M059J (cell line): ENCODE results near the gene ZFHX2. TPM values are rescaled to one million over a fixed set of nuclear protein-coding genes. Genes with fewer than 3 reads are reported as not detected.
"Not testable (repeated sequence)": the region's sequence is repeated elsewhere in the genome, so short reads cannot be mapped to it uniquely, and the experiment has no call there.

Experiments
- DNase-seq: peaks from one replicate; pipeline ENCODE4 v3.0.0-alpha.2; 2012; ENCODE audit warnings: low read depth
- total RNA-seq: library from RNA; depleted of rRNA; stranded (reverse); fragments of >200 nt; shearing (Covaris generic); gene quantifications from 2 replicates; pipeline ENCODE4 v1.2.3, GENCODE V29; 2014; rRNA removed

ZFHX2 gene
- 0.05 TPM in 1 of 2 replicates, not detected in the other for total RNA-seq

DNA sequence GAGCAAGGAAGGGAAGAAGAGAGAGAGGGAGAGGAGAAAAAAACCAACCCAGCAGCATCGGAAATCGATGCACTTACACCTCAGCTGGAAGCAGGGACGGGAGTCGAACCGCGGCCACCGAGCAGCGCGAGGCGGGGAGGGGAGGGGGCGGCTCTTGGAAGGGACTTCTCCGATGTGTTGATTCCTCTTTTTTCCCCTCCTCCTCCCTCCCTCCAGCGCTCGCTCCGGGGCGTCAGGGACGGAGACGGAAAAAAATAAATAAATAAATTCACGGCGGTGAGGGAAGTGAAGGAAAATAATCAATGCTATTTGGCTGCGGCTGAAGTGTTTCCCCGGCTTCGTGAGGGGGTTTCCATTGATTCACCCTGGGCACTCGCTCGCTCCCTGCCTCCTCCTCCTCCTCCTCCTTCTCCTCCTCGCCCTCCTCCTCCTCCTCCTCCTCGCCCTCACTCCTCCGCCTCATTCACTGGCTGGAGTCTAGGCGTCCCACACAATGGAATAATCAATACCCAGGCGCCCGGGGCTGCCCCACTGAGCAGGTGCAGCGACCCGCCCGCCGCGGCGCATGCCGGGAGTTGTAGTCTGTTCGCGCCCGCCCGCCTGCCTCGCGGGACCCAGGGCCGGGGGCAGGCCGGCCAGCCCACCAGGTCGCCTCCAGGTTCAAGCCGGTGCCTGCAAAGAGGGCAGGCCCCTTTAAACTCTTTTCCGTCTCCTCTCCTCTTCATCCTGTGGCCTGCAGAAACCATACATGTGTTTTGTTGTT is at the start of gene ZFHX2:
TSS of gene ZFHX2 (minus strand) at position 500 of the 763 bp plus-strand sequence. CDS start 16,440 bp downstream, outside the sequence.
- peak; percentile 53 for DNase-seq

DNA sequence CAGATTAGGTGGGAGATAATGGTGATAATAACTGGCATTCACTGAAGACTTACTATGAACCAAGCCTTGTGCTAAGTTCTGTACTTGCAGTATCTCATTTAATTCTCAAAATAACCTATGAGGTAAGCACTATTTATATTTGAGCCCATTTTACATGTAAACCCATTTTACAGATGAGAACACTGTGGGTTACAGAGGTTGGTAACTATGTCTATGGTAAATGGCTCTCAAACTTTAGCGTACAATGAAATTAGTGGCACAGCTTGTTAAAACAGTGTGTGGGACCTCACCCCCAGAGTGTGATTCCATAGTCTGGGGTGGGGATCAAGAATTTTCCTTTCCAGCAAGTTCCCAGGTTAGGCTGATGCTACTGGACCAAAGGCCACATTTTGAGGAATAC is 49.2 kb upstream of the ZFHX2 start:
- DNase-seq, result no peak

DNA sequence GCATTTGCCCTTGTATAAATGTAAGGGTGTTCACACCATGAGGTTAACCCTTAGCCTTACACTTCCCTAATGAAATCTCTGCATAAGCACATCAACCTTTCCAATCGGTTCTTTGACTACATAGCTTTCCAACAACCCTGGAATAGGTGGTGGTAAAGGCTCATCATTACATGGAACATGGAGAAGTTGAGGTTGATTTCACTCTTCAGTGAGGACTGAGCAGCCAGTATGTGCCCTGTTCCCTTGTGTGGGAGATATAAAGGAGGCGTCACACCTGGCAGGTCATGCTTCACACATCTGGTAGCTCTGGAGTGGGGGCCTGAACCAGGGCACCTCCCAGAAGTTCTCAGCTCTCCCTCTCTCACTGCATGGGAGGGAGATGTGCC is 48.8 kb upstream of the ZFHX2 start:
- no peak for DNase-seq

DNA sequence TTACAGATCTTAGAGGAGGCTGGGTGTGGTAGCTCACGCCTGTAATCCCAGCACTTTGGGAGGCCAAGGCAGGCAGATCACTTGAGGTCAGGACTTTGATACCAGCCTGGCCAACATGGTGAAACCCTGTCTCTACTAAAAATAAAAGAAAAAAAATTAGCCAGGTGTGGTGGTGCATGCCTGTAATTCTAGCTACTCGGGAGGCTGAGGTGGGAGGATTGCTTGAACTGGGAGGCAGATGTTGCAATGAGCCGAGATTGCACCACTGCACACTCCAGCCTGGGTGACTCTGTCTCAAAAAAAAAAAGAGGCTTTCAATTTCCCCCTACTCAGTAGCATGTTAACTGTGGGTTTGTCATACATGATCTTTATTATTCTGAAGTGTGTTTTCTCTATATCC is 42.6 kb upstream of the ZFHX2 start:
- DNase-seq, result not testable (repeated sequence)

DNA sequence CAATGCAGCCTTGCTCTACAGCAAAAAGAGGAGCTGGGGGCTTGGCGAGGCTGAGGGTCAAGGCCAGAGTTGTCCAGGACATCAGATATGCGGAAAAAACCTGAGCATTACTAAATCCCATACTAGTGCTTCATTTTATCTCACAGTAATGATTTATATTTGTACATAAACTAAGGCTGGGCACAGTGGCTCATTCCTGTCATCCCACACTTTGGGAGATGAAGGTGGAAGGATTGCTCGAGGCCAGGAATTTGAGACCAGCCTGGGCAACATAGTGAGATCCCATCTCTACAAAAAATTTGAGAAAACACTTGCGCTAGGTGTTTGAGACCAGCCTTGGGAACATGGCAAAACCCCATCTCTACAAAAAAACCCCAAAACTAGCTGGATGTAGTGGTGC is 38.6 kb upstream of the ZFHX2 start:
- no peak for DNase-seq

DNA sequence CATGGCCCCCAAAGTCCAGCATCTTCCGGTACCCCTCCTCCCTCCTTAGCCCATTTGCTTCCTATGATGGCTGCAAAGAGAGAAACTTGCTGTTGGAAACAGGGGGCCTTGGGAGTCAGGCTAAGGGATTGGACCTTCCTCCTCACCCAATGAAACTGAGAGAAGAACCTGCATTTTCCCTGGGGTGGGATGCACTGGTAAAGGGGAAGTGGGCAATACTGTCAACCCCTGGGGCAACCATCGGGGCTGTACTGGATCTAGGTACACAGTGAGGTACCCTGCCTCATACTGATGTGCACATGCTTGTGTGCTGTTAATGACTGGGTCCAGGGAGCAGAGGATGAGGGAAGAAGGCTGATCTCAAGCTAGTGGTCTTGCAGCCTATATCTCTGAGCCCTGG is 38.0 kb upstream of the ZFHX2 start:
- no peak for DNase-seq

DNA sequence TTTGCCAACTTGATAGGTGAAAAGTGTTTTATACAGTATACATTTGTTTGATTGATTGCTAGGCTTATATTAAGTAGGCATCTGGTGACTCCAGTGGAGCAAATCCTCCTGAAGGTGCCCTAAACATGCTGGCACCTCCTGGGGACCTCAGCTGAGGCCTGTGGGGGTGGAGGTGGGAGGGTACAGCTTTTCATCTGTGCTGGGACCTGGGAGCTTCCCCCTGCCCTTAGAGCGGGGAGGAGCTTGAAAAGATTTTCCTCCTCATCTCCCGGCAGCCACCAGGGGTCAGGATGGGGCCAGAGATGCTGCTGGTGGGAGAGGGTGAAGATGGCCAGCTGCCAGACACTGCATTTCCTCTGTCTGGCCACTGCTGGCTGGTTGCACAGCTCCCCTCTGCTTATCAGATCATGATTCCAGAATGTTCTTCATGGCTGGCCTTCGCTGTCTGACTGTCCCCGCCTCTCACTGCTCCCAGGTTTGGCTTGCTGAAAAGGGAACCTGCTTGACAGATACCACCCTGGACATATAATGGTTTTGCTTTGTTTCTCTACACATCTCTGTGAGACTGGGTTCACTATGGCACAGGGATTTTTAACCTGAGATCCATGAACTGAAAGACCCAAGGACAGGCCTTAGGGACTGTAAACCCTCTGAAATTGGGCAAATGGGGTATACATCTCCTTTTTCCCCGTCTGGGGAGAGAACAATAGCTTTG is 37.5 kb upstream of the ZFHX2 start:
- DNase-seq, result peak; percentile 81

DNA sequence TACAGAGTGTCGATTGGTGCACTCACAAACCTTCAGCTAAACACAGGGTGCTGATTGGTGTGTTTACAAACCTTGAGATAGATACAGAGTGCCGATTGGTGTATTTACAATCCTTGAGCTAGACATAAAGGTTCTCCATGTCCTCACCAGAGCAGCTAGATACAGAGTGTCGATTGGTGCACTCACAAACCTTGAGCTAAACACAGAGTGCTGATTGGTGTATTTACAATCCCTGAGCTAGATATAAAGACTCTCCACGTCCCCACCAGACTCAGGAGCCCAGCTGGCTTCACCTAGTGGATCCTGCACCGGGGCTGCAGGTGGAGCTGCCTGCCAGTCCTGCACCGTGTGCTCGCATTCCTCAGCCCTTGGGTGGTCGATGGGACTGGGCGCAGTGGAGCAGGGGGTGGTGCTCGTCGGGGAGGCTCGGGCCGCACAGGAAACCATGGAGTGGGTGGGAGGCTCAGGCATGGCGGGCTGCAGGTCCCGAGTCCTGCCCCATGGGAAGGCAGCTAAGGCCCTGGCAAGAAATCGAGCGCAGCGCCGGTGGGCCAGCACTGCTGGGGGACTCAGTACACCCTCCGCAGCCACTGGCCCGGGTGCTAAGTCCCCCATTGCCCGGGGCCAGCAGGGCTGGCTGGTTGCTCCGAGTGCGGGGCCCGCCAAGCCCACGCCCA is 33.1 kb upstream of the ZFHX2 start:
- not testable (repeated sequence) for DNase-seq

DNA sequence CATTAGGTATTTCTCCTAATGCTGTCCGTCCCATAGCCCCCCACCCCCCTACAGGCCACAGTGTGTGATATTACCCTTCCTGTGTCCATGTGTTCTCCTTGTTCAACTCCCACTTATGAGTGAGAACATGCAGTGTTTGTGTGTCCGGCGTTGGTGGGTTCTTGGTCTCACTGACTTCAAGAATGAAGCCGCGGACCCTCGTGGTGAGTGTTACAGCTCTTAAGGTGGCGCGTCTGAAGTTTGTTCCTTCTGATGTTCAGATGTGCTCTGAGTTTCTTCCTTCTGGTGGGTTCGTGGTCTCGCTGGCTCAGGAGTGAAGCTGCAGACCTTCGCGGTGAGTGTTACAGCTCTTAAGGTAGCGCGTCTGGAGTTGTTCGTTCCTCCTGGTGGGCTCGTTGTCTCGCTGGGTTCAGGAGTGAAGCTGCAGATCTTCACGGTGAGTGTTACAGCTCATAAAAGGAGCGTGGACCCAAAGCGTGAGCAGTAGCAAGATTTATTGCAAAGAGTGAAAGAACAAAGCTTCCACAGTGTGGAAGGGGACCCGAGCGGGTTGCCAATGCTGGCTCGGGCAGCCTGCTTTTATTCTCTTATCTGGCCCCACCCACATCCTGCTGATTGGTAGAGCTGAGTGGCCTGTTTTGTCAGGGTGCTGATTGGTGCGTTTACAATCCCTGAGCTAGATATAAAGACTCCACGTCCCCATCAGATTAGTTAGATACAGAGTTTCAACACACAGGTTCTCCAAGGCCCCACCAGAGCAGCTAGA is 32.4 kb upstream of the ZFHX2 start:
- DNase-seq, result not testable (repeated sequence)

DNA sequence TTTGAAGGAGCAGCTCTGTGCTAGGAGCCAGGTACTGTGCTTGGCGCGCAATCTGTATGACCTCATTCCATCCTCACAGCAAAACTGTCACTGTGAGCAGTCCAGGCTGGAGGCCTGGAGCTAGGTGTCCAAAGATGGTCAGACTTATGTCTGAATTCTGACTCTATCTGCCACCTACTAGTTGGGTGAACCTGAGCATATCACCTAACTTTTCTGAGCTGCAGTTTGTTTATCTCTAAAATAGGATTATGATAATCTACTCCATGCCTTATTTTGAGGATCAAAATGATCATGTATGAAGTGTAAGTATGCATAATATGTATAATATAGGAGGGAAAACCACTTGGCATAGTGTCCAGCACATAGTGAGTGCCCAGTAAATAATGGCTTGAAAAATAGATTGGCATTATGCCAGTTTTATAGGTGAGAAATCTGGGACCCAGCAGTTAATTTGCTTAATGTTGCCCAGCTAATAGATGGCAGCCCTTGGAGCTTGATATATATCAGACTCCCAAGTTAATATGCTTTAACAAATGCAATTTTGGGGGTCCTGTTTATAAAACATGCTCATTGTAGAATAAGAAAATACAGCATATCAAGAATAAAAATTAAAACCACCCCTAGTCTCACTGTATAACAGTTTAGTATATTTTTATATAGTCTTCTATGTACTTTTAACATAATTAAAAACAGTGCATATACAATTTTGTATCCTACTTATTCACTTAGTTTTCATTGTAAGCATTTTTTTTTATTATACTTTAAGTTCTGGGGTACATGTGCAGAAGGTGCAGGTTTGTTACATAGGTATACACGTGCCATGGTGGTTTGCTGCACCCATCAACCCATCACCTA is 31.6 kb upstream of the ZFHX2 start:
- DNase-seq, result no peak

DNA sequence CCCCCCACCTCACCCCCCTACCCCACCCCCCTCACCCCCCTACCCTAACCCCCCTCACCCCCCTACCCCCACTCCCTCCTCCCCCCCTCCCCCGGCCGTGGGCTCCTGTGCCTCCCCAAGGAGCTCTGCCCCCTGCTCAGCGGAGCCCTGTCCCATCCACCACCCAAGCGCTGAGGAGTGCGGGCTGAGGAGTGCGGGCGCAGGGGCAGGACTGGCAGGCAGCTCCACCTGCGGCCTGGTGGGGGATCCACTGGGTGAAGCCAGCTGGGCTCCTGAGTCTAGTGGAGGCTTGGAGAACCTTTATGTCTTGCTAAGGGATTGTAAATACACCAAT is 29.4 kb upstream of the ZFHX2 start:
- DNase-seq, result no peak

DNA sequence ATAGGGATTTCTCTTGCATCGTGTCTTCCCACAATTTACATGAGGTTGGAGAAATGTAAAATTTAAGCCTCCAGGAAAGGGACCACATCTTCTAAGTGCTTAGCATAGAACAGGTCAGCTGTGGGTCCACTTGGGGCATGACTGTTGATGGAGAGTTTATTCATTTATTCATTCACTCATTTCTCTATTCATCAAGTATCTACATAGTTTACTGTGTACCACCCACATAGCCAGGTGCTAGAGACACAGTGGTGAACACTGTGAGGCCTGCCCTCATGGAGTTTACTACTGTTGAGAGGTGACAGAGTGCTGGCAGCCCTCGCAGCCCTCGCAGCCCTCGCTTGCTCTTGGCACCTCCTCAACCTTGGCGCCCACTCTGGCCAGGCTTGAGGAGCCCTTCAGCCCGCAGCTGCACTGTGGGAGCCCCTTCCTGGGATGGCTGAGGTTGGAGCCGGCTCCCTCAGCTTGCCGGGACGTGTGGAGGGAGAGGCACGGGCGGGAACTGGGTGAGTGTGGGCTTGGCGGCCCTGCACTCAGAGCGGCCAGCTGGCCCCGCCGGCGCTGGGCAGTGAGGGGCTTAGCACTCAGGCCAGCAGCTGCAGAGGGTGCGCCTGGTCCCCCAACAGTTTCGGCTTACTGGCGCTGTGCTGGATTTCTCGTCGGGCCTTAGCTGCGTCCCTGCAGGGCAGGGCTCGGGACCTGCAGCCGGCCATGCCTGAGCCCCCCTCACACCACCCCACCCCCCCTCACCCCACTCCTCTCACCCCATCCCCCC is 28.8 kb upstream of the ZFHX2 start:
- DNase-seq, result no peak

DNA sequence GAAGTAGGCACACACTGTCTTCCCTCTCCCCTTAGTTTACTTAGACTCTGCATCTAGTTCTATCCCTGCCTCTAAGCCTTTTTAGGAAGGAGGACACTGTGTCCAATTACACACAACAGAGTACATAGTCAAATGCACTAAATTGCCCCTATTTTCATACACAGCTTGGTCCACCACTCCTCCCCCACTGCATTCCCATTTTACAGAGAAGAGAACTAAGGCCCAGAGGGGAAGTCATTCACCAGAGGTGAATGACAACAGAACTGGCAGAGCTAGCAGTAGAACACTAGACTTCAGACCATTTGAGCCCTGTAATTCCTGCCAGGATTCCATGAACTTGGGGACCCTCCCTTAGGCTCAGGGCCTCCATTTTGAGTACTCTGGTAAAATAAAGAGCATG is 28.2 kb upstream of the ZFHX2 start:
- no peak for DNase-seq

DNA sequence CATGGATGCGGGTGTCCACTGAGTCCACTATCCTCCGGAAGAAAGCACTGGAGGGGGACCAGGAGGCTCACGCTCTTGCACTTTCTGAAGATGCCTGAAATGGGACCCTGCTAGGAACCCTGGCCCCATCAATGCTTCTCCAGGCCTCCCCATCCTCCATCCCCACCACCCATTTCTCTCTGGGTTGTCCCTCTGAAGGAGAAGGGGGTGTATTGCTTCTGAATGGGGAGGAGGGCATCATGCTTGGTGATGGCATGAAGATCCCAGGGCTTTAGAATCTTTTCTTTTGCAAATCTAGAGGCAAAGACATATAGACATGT is 27.7 kb upstream of the ZFHX2 start:
- DNase-seq, result no peak

DNA sequence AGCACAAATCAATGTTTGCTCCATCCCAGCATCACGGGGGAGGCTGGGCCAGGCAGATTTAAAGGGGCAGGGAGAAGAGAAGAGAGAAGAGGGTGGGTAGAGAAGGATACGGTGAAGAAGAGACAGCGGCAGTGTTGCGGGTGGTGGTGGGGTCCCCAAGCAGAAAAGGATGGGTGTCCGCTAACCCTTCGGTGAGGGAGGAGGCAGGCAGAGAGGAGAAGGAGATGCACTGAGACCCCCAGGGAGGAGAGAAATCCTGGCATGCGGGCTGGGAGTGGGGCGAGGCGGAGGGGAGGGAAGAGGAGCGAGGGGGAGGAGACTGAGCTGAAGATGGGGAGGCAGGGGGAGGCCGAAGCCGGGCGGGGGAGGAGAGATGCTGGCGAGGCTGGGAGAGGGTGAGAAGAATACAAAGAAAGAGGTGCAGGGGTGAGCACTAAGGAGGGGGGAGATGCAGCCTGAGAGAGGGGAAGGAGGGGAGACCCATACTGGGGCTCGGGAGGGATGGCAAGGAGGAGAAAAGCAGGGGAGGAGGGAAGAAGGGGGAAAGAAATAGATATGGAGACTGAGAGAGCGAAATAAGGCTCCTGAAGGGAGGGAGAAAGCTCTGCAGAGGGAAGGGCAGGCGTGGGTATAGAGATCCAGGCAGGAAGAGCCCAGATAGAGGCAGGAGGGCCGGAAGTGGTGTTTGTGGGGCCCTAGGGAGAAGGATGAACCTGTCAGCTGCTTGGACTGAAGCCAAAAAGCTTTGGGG is 27.2 kb upstream of the ZFHX2 start, which contains the start of gene JPH4:
TSS of gene JPH4 (minus strand) at position 231 of the 751 bp plus-strand sequence. CDS start 1,337 bp downstream, outside the sequence.
- DNase-seq, result peak; percentile 38

DNA sequence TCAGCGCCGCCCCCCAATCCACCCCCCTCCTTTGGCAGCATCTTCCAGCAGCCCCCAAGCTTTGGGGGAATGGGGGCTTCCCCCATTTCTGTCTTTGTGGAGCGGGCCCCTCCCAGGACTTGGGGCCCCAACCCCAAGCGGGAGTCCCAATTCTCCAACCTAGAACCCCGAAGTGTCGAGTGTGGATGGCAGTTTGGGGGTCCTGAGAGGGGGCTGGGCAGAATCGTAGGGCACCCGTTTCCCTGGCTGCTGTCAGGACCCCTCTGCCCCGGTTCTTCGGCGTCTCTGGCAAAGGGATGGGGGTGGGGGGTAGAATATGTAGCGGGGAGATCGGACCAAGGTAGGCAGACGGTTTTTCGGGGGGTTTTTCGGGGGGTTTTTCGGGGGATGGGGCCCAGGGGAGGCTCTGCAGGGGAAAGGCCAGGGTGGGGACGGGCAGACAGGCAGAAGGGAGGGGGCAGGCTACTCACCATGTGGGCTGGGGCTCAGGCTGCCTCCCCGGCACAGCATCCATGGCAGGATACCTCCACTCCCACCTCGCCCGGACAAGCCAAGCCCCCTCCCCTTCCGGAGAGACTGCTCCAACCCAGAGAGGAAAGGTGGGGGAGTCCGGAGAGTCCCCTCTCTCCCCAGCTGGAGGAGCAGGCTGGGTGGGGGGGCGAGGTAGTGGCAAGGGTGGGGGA is 26.3 kb upstream of the ZFHX2 start:
- DNase-seq, result no peak

DNA sequence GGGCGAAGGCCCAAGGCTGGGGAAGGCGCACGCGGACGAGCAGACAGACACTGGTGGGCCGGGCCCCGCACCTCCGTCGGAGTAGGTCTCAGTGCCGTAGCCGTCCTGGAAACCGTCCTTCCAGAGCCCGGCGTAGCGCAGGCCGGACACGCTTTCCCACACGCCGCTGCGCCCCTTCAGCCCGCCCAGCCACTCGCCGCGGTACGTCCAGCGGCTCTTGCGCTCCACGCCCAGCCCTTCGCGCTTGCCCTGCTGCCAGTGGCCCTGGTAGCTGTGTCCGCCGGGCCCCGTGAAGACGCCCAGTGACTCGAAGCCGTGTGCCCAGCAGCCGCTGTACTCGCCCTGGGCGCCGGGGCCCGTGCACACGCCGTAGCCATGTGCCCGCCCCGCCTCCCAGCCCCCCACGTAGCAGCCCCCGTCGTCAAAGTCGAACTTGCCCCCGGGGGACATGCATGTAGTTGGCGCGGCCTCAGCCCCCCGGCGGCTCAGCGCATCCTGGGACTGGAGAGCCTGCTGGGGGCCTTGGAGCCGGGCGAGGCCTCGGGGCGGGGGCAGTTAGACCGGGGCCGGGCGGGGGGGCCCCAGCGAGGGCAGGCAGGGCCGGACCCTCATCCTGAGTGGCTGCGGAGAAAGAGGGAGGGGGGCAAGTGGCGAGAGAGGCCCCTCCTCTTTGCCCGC is 25.6 kb upstream of the ZFHX2 start:
- peak; percentile 24 for DNase-seq

DNA sequence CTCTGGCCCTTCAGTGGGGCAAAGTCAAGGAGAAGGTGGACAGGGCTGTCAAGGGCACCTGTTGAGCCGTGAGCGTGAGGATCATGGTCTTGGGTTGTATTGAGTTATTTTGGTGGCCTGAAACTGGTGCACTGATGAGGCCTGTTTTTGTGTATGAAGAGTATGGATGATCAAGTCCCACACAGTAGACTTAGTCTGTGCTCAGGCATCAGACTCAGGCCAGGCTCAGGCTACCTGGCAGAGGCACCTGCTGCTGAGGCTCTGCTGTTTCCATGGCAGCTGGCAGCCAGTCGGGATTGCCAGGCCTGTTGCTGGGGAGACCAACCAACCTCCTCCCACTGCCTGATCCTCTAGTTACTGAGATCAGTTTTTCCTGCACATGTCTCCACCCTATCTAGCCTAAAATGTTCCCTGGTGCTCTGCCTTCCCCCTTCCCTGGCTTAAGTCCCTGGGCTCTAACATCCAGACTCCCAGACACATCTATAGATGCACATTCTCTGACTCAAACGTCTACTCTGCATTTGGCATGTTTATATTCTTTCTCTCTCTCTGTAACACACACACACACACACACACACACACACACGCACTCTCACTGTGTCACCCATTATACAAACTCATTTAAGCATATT is 21.9 kb upstream of the ZFHX2 start:
- no peak for DNase-seq
